HepG2 (cell line): ENCODE data around the gene CTBP1. TPM values are rescaled to one million over a fixed set of nuclear protein-coding genes. Genes with fewer than 3 reads are reported as not detected.

Experiments used
- ATAC-seq: fragments of 200-7000 bp; cut with Tn5 transposase; 3 replicates; pipeline ENCODE4 v1.9.1; 2020; ENCODE audit warnings: mild to moderate bottlenecking, moderate library complexity
- BruUV-seq: library from RNA; stranded (reverse); fragments of 400-500 nt; replicated peaks from 2 replicates; lab custom pipeline; 2021; lab: Mats Ljungman, UMichigan
- CTCF ChIA-PET: fragments of 300-600 bp; formaldehyde crosslinking; extraction: SDS; loops from one replicate; lab custom pipeline; 2021; ENCODE audit warnings: low total read pairs, inconsistent platforms, low intra/inter-chr PET ratio; lab: Yijun Ruan, JAX
- POLR2A ChIA-PET: fragments of 350-600 bp; sonication (Branson Sonifier 250); formaldehyde crosslinking; loops from one replicate; lab custom pipeline; 2020; ENCODE audit warnings: antibody characterized with exemption, inconsistent platforms; lab: Yijun Ruan, JAX
- DNase-seq: peaks from one replicate; pipeline ENCODE4 v3.0.0-alpha.2; 2015; ENCODE audit warnings: low spot score
- FAIRE-seq: peaks from 3 replicates; lab custom pipeline; 2011; peaks lifted over from hg19 to GRCh38; lab: Jason Lieb, UNC
- H2AFZ ChIP-seq: one replicate; pipeline ENCODE4 v1.6.1; 2011; ENCODE audit warnings: low read length, inconsistent platforms
- H3K27ac ChIP-seq: fragments of 300-600 bp; 3 replicates; pipeline ENCODE4 v1.8.0; 2011; ENCODE audit warnings: mixed run types, mild to moderate bottlenecking, mixed read lengths, low read length, inconsistent platforms; ENCODE audit not compliant: insufficient read depth; ENCODE audit errors: extremely low read length
- H3K27me3 ChIP-seq, 2 experiments: fragments of 200-600 bp in 1 of 2; 2 replicates in 1 of 2; 3 replicates in 1 of 2; pipeline versions ENCODE4 v1.6.0 to v1.8.0; 2011; ENCODE audit warnings: low read length in 2 of 2, mild to moderate bottlenecking in 2 of 2, moderate library complexity in 2 of 2, inconsistent platforms in 1 of 2; ENCODE audit not compliant: insufficient read depth in 2 of 2, control insufficient read depth in 1 of 2
- H3K36me3 ChIP-seq, 2 experiments: fragments of 200-600 bp in 1 of 2; replicated peaks in 1 of 2; 2 replicates in 1 of 2; 3 replicates in 1 of 2; pipeline versions ENCODE4 v1.5.1 to v1.8.0; 2011; ENCODE audit warnings: low read length in 2 of 2, inconsistent platforms in 1 of 2; ENCODE audit not compliant: insufficient read depth in 2 of 2, control insufficient read depth in 1 of 2
- H3K4me1 ChIP-seq: 2 replicates; pipeline ENCODE4 v1.5.1; 2012; ENCODE audit warnings: low read length, inconsistent platforms; ENCODE audit not compliant: insufficient read depth
- H3K4me2 ChIP-seq: 2 replicates; pipeline ENCODE4 v1.6.0; 2011; ENCODE audit warnings: low read depth, low read length, inconsistent platforms
- H3K4me3 ChIP-seq, 3 experiments: fragments of 200-600 bp in 1 of 3; sonication (generic), shearing (Covaris generic) in 1 of 3; replicated peaks in 1 of 3; 2 replicates each; pipeline ENCODE4 v1.5.1; 2011 to 2016; ENCODE audit warnings: low read length in 3 of 3, inconsistent platforms in 2 of 3, low read depth in 2 of 3, mild to moderate bottlenecking in 2 of 3, control low read depth in 1 of 3, mixed read lengths in 1 of 3; ENCODE audit not compliant: insufficient read depth in 1 of 3
- H3K79me2 ChIP-seq: one replicate; pipeline ENCODE4 v1.6.1; 2011; ENCODE audit warnings: low read length, inconsistent platforms; ENCODE audit not compliant: insufficient read depth
- H3K9ac ChIP-seq: 2 replicates; pipeline ENCODE4 v1.6.0; 2011; ENCODE audit warnings: mild to moderate bottlenecking, low read depth, low read length, inconsistent platforms; ENCODE audit not compliant: insufficient read depth
- H3K9me3 ChIP-seq: 2 replicates; pipeline ENCODE4 v1.5.1; 2012; ENCODE audit warnings: mild to moderate bottlenecking, low read length
- H4K20me1 ChIP-seq: 2 replicates; pipeline ENCODE4 v1.6.0; 2011; ENCODE audit warnings: inconsistent platforms, mild to moderate bottlenecking, low read length, moderate library complexity; ENCODE audit not compliant: insufficient read depth
- CHCHD3 ChIP-seq: sonication (generic); formaldehyde crosslinking; IDR thresholded peaks from 2 replicates; pipeline ENCODE4 v1.8.0; 2022; ENCODE audit warnings: mild to moderate bottlenecking, missing genetic modification reagents, moderate library complexity
- KMT2B ChIP-seq: IDR thresholded peaks from 2 replicates; pipeline ENCODE4 v1.6.1; 2016; ENCODE audit warnings: missing genetic modification reagents, missing compliant biosample characterization
- POGK ChIP-seq: sonication (generic); formaldehyde crosslinking; conservative IDR thresholded peaks from 2 replicates; pipeline ENCODE4 v1.8.0; 2022; ENCODE audit warnings: mild to moderate bottlenecking, moderate library complexity, missing genetic modification reagents
- ZBTB49 ChIP-seq: sonication (generic); formaldehyde crosslinking; IDR thresholded peaks from 2 replicates; pipeline ENCODE4 v1.4.0; 2020; ENCODE audit warnings: missing genetic modification reagents, borderline replicate concordance
- WGBS: methylation state at CpG from one replicate; pipeline ENCODE4 v1.1.6; 2017; ENCODE audit warnings: low lambda C conversion rate; 5-methylcytosine and 5-hydroxymethylcytosine counted together
- in situ Hi-C: cut with HindIII; loops from 2 replicates; pipeline ENCODE4 v1.10.0; 2017; ENCODE audit warnings: low pct_unique_long_range_greater_than_20kb; ENCODE audit not compliant: extremely low pct_ligation_motif_present
- intact Hi-C: fragments of 100-400 bp; cut with micrococcal nuclease; formaldehyde crosslinking; loops from one replicate; pipeline ENCODE4 v1.10.0; 2022; ENCODE audit not compliant: unreplicated experiment
- polyA plus RNA-seq, 8 experiments: library from polyadenylated mRNA; depleted of rRNA in 3 of 8; stranded (reverse) in 7 of 8; unstranded in 1 of 8; fragments of >200 nt; fragmentation: Illumina TruSeq in 4 of 8; extraction: Trizol in 4 of 8; gene quantifications; 2 replicates each; pipeline versions ENCODE4 v1.2.1 to v1.2.3, GENCODE V29; 2011 to 2016; ENCODE audit warnings: low read depth in 4 of 8, missing spikeins in 1 of 8, mixed read lengths in 1 of 8; ENCODE audit not compliant: insufficient read depth in 1 of 8
- total RNA-seq, 5 experiments: library from RNA; depleted of rRNA; stranded (reverse); fragments of >200 nt; fragmentation: Illumina TruSeq; extraction: Trizol; gene quantifications; 2 replicates each; pipeline ENCODE4 v1.2.3, GENCODE V29; 2016; ENCODE audit warnings: low read depth in 1 of 5

Gene CTBP1
- total and polyA plus RNA-seq, 2 of the 13 experiments (the other 11 are each of a cell fraction or from before 2014, with no cell fraction given): 78.5 to 112 TPM

- peak; percentile 56; the same call in 1 of the 2 replicates for TF ChIP-seq POGK (CRISPR knock-in tag)
Measured at GRCh38 chr4:1248245-1249147, at the start of gene CTBP1 (continued).

GRCh38 chr4:1298461-1298860, 49.5 kb upstream of the CTBP1 start:
- intact Hi-C loops: no loop called here
- H3K4me3 ChIP-seq: no peak overlapping the region
- H3K79me2 ChIP-seq: peaks cover 82% of the 10 kb centered on the region
- H3K4me2 ChIP-seq: no peak overlapping the region
- H2AFZ ChIP-seq: no peak overlapping the region
- 89% methylated on average over 7 of the region's 7 CpGs for WGBS
- H3K9me3 ChIP-seq: no peaks in the 10 kb centered on the region
- no peak overlapping the region for H3K9ac ChIP-seq
- DNase-seq (no peak), FAIRE-seq (no peak), ATAC-seq (no peak)
- H3K27ac ChIP-seq: no peak overlapping the region
- in situ Hi-C loops: no loop called here
- no peaks in the 10 kb centered on the region for H3K27me3 ChIP-seq
- no TSS peak for BruUV-seq
- TF ChIP-seq ZBTB49 (CRISPR knock-in tag) (no peak), KMT2B (no peak), CHCHD3 (CRISPR knock-in tag) (no peak)
- peaks cover 22 to 38% of the 10 kb centered on the region in 2 experiments; a peak in 4 of 5 replicates for H3K36me3 ChIP-seq
- H4K20me1 ChIP-seq: peaks cover 41% of the 10 kb centered on the region; the same call in 1 of the 2 replicates
- H3K4me1 ChIP-seq: peaks cover 7% of the 10 kb centered on the region
- ChIA-PET CTCF (no interaction called here), POLR2A (no interaction called here)
